Thymus (tissue), 11 donors: ENCODE data around the gene IFI16. TPM values are rescaled to one million over a fixed set of nuclear protein-coding genes. Genes with fewer than 3 reads are reported as not detected.
A peak's percentile ranks its signal among the peaks of the same experiment; 100 is the strongest.
"Not testable (repeated sequence)": the region's sequence is repeated elsewhere in the genome, so short reads cannot be mapped to it uniquely, and the experiment has no call there.

Experiments
- DNase-seq, 9 donors: peaks; one replicate each; pipeline ENCODE4 v3.0.0-alpha.2; 2013; ENCODE audit warnings: low spot score in 9 of 9, low read depth in 6 of 9, missing footprints in 1 of 9
- H3K27ac ChIP-seq, 2 donors: one replicate each; pipeline ENCODE4 v1.5.1; 2013; ENCODE audit warnings: control low read depth in 1 of 2, low read depth in 1 of 2, low read length in 1 of 2, mild to moderate bottlenecking in 1 of 2, moderate library complexity in 1 of 2
- H3K27me3 ChIP-seq, 2 donors: one replicate each; pipeline ENCODE4 v1.5.1; 2013; ENCODE audit warnings: low read length in 1 of 2; ENCODE audit not compliant: control insufficient read depth in 2 of 2, insufficient read depth in 1 of 2
- H3K36me3 ChIP-seq, 2 donors: one replicate each; pipeline ENCODE4 v1.5.1; 2013; ENCODE audit warnings: low read length in 1 of 2, mild to moderate bottlenecking in 1 of 2, moderate library complexity in 1 of 2; ENCODE audit not compliant: control insufficient read depth in 2 of 2, insufficient read depth in 2 of 2
- H3K4me1 ChIP-seq, 2 donors: one replicate each; pipeline ENCODE4 v1.5.1; 2013; ENCODE audit warnings: low read length in 2 of 2; ENCODE audit not compliant: control insufficient read depth in 2 of 2, insufficient read depth in 2 of 2
- H3K4me3 ChIP-seq, 2 donors: one replicate each; pipeline ENCODE4 v1.5.1; 2013; ENCODE audit warnings: low read length in 2 of 2, control low read depth in 1 of 2, mild to moderate bottlenecking in 1 of 2
- H3K9me3 ChIP-seq, 2 donors: one replicate each; pipeline ENCODE4 v1.5.1; 2013; ENCODE audit warnings: low read length in 1 of 2, mild to moderate bottlenecking in 1 of 2; ENCODE audit not compliant: control insufficient read depth in 2 of 2, insufficient read depth in 1 of 2
- WGBS: extraction: QIAGEN DNeasy Blood & Tissue Kit; methylation state at CpG from one replicate; pipeline ENCODE4 v1.1.7; 2013; 5-methylcytosine and 5-hydroxymethylcytosine counted together
- polyA plus RNA-seq: library from polyadenylated mRNA; stranded (reverse); fragments of 200-250 nt; gene quantifications from one replicate; pipeline ENCODE4 v1.2.3, GENCODE V29; 2013
- total RNA-seq: library from RNA; stranded (reverse); fragments of 120-200 nt; gene quantifications from one replicate; pipeline ENCODE4 v1.2.4, GENCODE V29; 2013
- donor health status: healthy.

The IFI16 gene
- total and polyA plus RNA-seq, 2 donors = 204 to 254 TPM

GRCh38 chr1:159000070-159000409 lies 9.7 kb upstream of the IFI16 start:
- Histone ChIP-seq H3K27ac (peak overlapping the region; percentile 78 to 84), H3K27me3 (no peaks in the 10 kb centered on the region), H3K4me1 (no peaks in the 10 kb centered on the region), H3K36me3 (no peaks in the 10 kb centered on the region), H3K9me3 (no peaks in the 10 kb centered on the region), H3K4me3 (peak overlapping the region in 1 of 2 donors; percentile 22)
- 92% methylated on average over 6 of the region's 6 CpGs for WGBS
- DNase-seq = no peak

GRCh38 chr1:159000625-159001024 lies 9.1 kb upstream of the IFI16 start:
- DNase-seq = no peak
- Histone ChIP-seq H3K9me3 (no peaks in the 10 kb centered on the region), H3K27me3 (no peaks in the 10 kb centered on the region), H3K4me3 (no peak overlapping the region), H3K36me3 (no peaks in the 10 kb centered on the region), H3K4me1 (peaks cover 0 to 2% of the 10 kb centered on the region in 2 donors), H3K27ac (peak overlapping the region in 1 of 2 donors; percentile 84)
- 96% methylated on average over 1 of the region's 1 CpG for WGBS

GRCh38 chr1:159005161-159005560 lies 4.5 kb upstream of the IFI16 start:
- H3K9me3 ChIP-seq = no peaks in the 10 kb centered on the region
- no peak for DNase-seq
- H3K27me3 ChIP-seq = no peaks in the 10 kb centered on the region
- H3K27ac ChIP-seq = peak overlapping the region in 1 of 2 donors; percentile 15
- no peaks in the 10 kb centered on the region for H3K36me3 ChIP-seq
- H3K4me3 ChIP-seq = no peak overlapping the region
- peaks cover 4 to 18% of the 10 kb centered on the region in 2 donors for H3K4me1 ChIP-seq

GRCh38 chr1:159005676-159006075 lies 4.0 kb upstream of the IFI16 start:
- H3K27me3 ChIP-seq = no peaks in the 10 kb centered on the region
- peak overlapping the region in 1 of 2 donors; percentile 15 for H3K27ac ChIP-seq
- WGBS = 81% methylated on average over 6 of the region's 6 CpGs
- no peaks in the 10 kb centered on the region for H3K36me3 ChIP-seq
- H3K4me3 ChIP-seq = no peak overlapping the region
- H3K9me3 ChIP-seq = no peaks in the 10 kb centered on the region
- peaks cover 4 to 18% of the 10 kb centered on the region in 2 donors for H3K4me1 ChIP-seq
- DNase-seq = no peak

- not testable (repeated sequence) for H3K9me3 ChIP-seq, H3K27me3 ChIP-seq, DNase-seq, H3K36me3 ChIP-seq, H3K4me3 ChIP-seq, H3K27ac ChIP-seq
- peaks cover 4 to 18% of the 10 kb centered on the region in 2 donors for H3K4me1 ChIP-seq
- 96% methylated on average over 11 of the region's 11 CpGs for WGBS
Measured at GRCh38 chr1:159006210-159006807, 3.4 kb upstream of the IFI16 start.

GRCh38 chr1:159007726-159008125 lies 2.0 kb upstream of the IFI16 start:
- Histone ChIP-seq H3K4me1 (peaks cover 4 to 18% of the 10 kb centered on the region in 2 donors), H3K27me3 (no peaks in the 10 kb centered on the region), H3K9me3 (no peaks in the 10 kb centered on the region), H3K27ac (peak overlapping the region in 1 of 2 donors; percentile 3), H3K4me3 (no peak overlapping the region), H3K36me3 (no peaks in the 10 kb centered on the region)
- no peak for DNase-seq

- DNase-seq = peak in 4 of 9 donors; percentile 37 to 75 (median 58)
Measured at GRCh38 chr1:159008744-159009188, 941 bp upstream of the IFI16 start.

GRCh38 chr1:159009287-159009686 lies 420 bp upstream of the IFI16 start:
- DNase-seq = no peak
- Histone ChIP-seq H3K27ac (peak overlapping the region; percentile 57 to 91), H3K4me1 (peaks cover 7 to 29% of the 10 kb centered on the region in 2 donors), H3K4me3 (peak overlapping the region; percentile 66 to 70), H3K9me3 (no peaks in the 10 kb centered on the region), H3K27me3 (no peaks in the 10 kb centered on the region), H3K36me3 (peaks cover 0 to 4% of the 10 kb centered on the region in 2 donors)
- 64% methylated on average over 2 of the region's 2 CpGs for WGBS

More at GRCh38 chr1:159008744-159009188, 941 bp upstream of the IFI16 start:
- no peaks in the 10 kb centered on the region for H3K36me3 ChIP-seq
- peaks cover 7 to 25% of the 10 kb centered on the region in 2 donors for H3K4me1 ChIP-seq
- peak overlapping the region in 1 of 2 donors; percentile 66 for H3K4me3 ChIP-seq
- H3K27me3 ChIP-seq = no peaks in the 10 kb centered on the region
- no peaks in the 10 kb centered on the region for H3K9me3 ChIP-seq
- 17% methylated on average over 4 of the region's 4 CpGs for WGBS
- H3K27ac ChIP-seq = peak overlapping the region; percentile 76 to 91

- Histone ChIP-seq H3K4me1 (peaks cover 7 to 34% of the 10 kb centered on the region in 2 donors), H3K9me3 (no peaks in the 10 kb centered on the region), H3K36me3 (peaks cover 0 to 15% of the 10 kb centered on the region in 2 donors), H3K27me3 (no peaks in the 10 kb centered on the region), H3K4me3 (peak overlapping the region; percentile 66 to 70), H3K27ac (peak overlapping the region; percentile 72 to 91)
- WGBS = under 1% methylated on average over 5 of the region's 5 CpGs
- peak in 3 of 9 donors; percentile 29 to 58 (median 48) for DNase-seq
Measured at GRCh38 chr1:159010391-159010790, 684 bp downstream of the IFI16 start.
